IMR-90 (cell line): ENCODE measurements around the gene DUSP10. TPM values are rescaled to one million over a fixed set of nuclear protein-coding genes. Genes with fewer than 3 reads are reported as not detected.

ENCODE experiments used
- ATAC-seq: fragments of 200-7000 bp; cut with Tn5 transposase; 2 replicates; pipeline ENCODE4 v1.9.1; 2020; ENCODE audit warnings: low read depth, mild to moderate bottlenecking, moderate library complexity
- BruUV-seq: library from RNA; stranded (reverse); fragments of 400-500 nt; replicated peaks from 2 replicates; lab custom pipeline; 2021; lab: Mats Ljungman, UMichigan
- CTCF ChIA-PET: fragments of 300-600 bp; formaldehyde crosslinking; extraction: SDS; loops from one replicate; lab custom pipeline; 2021; ENCODE audit warnings: antibody characterized with exemption; lab: Yijun Ruan, JAX
- POLR2A ChIA-PET: fragments of 300-600 bp; sonication (Branson Sonifier 250); formaldehyde crosslinking; loops from one replicate; lab custom pipeline; 2022; ENCODE audit warnings: antibody characterized with exemption; ENCODE audit not compliant: unreplicated experiment; lab: Charles Lee
- DNase-seq: peaks from one replicate; pipeline ENCODE4 v3.0.0; 2013
- H2AFZ ChIP-seq: replicated peaks from 2 replicates; pipeline ENCODE3; 2013; ENCODE audit warnings: low read length, mild to moderate bottlenecking; ENCODE audit not compliant: poor library complexity
- H2AK5ac ChIP-seq: 2 replicates; pipeline ENCODE4 v1.6.1; 2013; ENCODE audit warnings: low read depth, low read length, inconsistent platforms
- H2AK9ac ChIP-seq: replicated peaks from 2 replicates; pipeline ENCODE3; 2013; ENCODE audit warnings: mild to moderate bottlenecking, low read depth, low read length, moderate library complexity; ENCODE audit not compliant: poor library complexity
- H2BK120ac ChIP-seq: 2 replicates; pipeline ENCODE4 v1.6.1; 2013; ENCODE audit warnings: low read depth, low read length, inconsistent platforms
- H2BK15ac ChIP-seq: 3 replicates; pipeline ENCODE4 v1.6.1; 2013; ENCODE audit warnings: low read depth, low read length, inconsistent platforms
- H2BK20ac ChIP-seq: 2 replicates; pipeline ENCODE4 v1.6.1; 2013; ENCODE audit warnings: low read depth, mild to moderate bottlenecking, inconsistent platforms, low read length, moderate library complexity
- H2BK5ac ChIP-seq: 2 replicates; pipeline ENCODE4 v1.6.1; 2013; ENCODE audit warnings: mild to moderate bottlenecking, low read depth, low read length, inconsistent platforms; ENCODE audit not compliant: poor library complexity, severe bottlenecking
- H3K14ac ChIP-seq: replicated peaks from 2 replicates; pipeline ENCODE4 v1.6.1; 2013; ENCODE audit warnings: low read depth, low read length, inconsistent platforms
- H3K18ac ChIP-seq: 2 replicates; pipeline ENCODE4 v1.6.1; 2013; ENCODE audit warnings: low read depth, low read length, control low read depth
- H3K23ac ChIP-seq: 2 replicates; pipeline ENCODE4 v1.6.1; 2013; ENCODE audit warnings: low read depth, low read length, inconsistent platforms
- H3K27ac ChIP-seq: 2 replicates; pipeline ENCODE4 v1.5.1; 2013; ENCODE audit warnings: mild to moderate bottlenecking, control low read depth, low read length; ENCODE audit not compliant: insufficient read depth
- H3K27me3 ChIP-seq: 2 replicates; pipeline ENCODE4 v1.6.1; 2013; ENCODE audit warnings: low read length; ENCODE audit not compliant: control insufficient read depth, insufficient read depth
- H3K36me3 ChIP-seq: 2 replicates; pipeline ENCODE4 v1.6.1; 2013; ENCODE audit warnings: low read length, mixed read lengths; ENCODE audit not compliant: control insufficient read depth, insufficient read depth
- H3K4ac ChIP-seq: 2 replicates; pipeline ENCODE4 v1.6.1; 2013; ENCODE audit warnings: low read depth, low read length, inconsistent platforms
- H3K4me1 ChIP-seq: 2 replicates; pipeline ENCODE4 v1.6.1; 2013; ENCODE audit warnings: low read length, mixed read lengths; ENCODE audit not compliant: control insufficient read depth, insufficient read depth
- H3K4me2 ChIP-seq: 2 replicates; pipeline ENCODE4 v1.6.1; 2013; ENCODE audit warnings: low read depth, mild to moderate bottlenecking, control low read depth, low read length, moderate library complexity
- H3K4me3 ChIP-seq: 2 replicates; pipeline ENCODE4 v1.5.1; 2013; ENCODE audit warnings: low read depth, mild to moderate bottlenecking, control low read depth, low read length, moderate library complexity; ENCODE audit not compliant: insufficient read depth
- H3K56ac ChIP-seq: 2 replicates; pipeline ENCODE4 v1.6.1; 2013; ENCODE audit warnings: low read length, inconsistent platforms; ENCODE audit not compliant: insufficient read depth; ENCODE audit errors: extremely low read depth
- H3K79me1 ChIP-seq, 2 experiments: 2 replicates each; pipeline ENCODE4 v1.6.1; 2013; ENCODE audit warnings: low read length in 2 of 2, inconsistent platforms in 1 of 2, low read depth in 1 of 2
- H3K9ac ChIP-seq: 2 replicates; pipeline ENCODE4 v1.6.1; 2013; ENCODE audit warnings: low read depth, low read length, control low read depth
- H3K9me1 ChIP-seq: 2 replicates; pipeline ENCODE4 v1.6.1; 2013; ENCODE audit warnings: low read length, inconsistent platforms; ENCODE audit not compliant: insufficient read depth
- H3K9me3 ChIP-seq: 2 replicates; pipeline ENCODE4 v1.6.1; 2013; ENCODE audit warnings: low read length; ENCODE audit not compliant: control insufficient read depth, insufficient read depth
- H4K20me1 ChIP-seq: 2 replicates; pipeline ENCODE4 v1.6.1; 2013; ENCODE audit warnings: low read length, inconsistent platforms; ENCODE audit not compliant: insufficient read depth
- H4K5ac ChIP-seq: 2 replicates; pipeline ENCODE4 v1.6.1; 2013; ENCODE audit warnings: mild to moderate bottlenecking, low read depth, low read length, control low read depth
- H4K8ac ChIP-seq, 2 experiments: 2 replicates each; pipeline ENCODE4 v1.6.1; 2013; ENCODE audit warnings: low read depth in 2 of 2, low read length in 2 of 2, control low read depth in 1 of 2, inconsistent platforms in 1 of 2
- H4K91ac ChIP-seq: 2 replicates; pipeline ENCODE4 v1.6.1; 2013; ENCODE audit warnings: low read depth, low read length, inconsistent platforms; ENCODE audit not compliant: insufficient read depth
- CHD1 ChIP-seq: IDR thresholded peaks from 2 replicates; pipeline ENCODE4 v1.6.1; 2012; ENCODE audit warnings: low read depth, low read length, improper control_type of control experiment
- FOS ChIP-seq: fragments of 150-350 bp; IDR thresholded peaks from 2 replicates; pipeline ENCODE4 v1.6.1; 2016; ENCODE audit warnings: low read depth, low read length
- MAFK ChIP-seq: IDR thresholded peaks from 2 replicates; pipeline ENCODE4 v1.6.1; 2012; ENCODE audit warnings: low read depth, low read length, improper control_type of control experiment
- MXI1 ChIP-seq: IDR thresholded peaks from 2 replicates; pipeline ENCODE4 v1.6.1; 2012; ENCODE audit warnings: low read depth, mild to moderate bottlenecking, low read length, moderate library complexity, borderline replicate concordance
- RAD21 ChIP-seq: IDR thresholded peaks from 2 replicates; pipeline ENCODE4 v1.6.1; 2012; ENCODE audit warnings: low read length, improper control_type of control experiment
- RFX5 ChIP-seq: IDR thresholded peaks from 2 replicates; pipeline ENCODE4 v1.8.0; 2012; ENCODE audit warnings: low read depth, mild to moderate bottlenecking, low read length, moderate library complexity
- WGBS, 2 experiments: methylation state at CpG; one replicate each; pipeline versions ENCODE4 v1.1.5 to v1.1.7; 2013; ENCODE audit warnings: missing lambda C conversion rate in 2 of 2; ENCODE audit not compliant: insufficient read length in 1 of 2; ENCODE audit errors: extremely low coverage in 2 of 2; 5-methylcytosine and 5-hydroxymethylcytosine counted together
- dilution Hi-C: fragments of 300-500 bp; cut with HindIII; formaldehyde crosslinking; loops from one replicate; pipeline ENCODE4 v1.14.3; 2018; ENCODE audit warnings: low sequenced_read_pairs; ENCODE audit not compliant: unreplicated experiment
- in situ Hi-C: fragments of 300-500 bp; cut with MboI; formaldehyde crosslinking; loops from 3 replicates; pipeline ENCODE4 v1.14.3; 2019; ENCODE audit warnings: low sequenced_read_pairs, inconsistent platforms, mixed read lengths
- intact Hi-C: fragments of 100-400 bp; cut with micrococcal nuclease; formaldehyde crosslinking; loops from 2 replicates; pipeline ENCODE4 v1.10.0; 2022
- polyA plus RNA-seq, 3 experiments: library from polyadenylated mRNA; depleted of rRNA; stranded (reverse); fragments of >200 nt; gene quantifications; 2 replicates each; pipeline ENCODE4 v1.2.3, GENCODE V29; 2012; ENCODE audit warnings: low replicate concordance in 1 of 3
- total RNA-seq: library from RNA; depleted of rRNA; stranded (reverse); fragments of >200 nt; gene quantifications from 2 replicates; pipeline ENCODE4 v1.2.3, GENCODE V29; 2012
- TF ChIP-seq, protein P1 (sequence below): fragments of 150-350 bp; IDR thresholded peaks from 2 replicates; pipeline ENCODE4 v1.6.1; 2017; ENCODE audit warnings: mild to moderate bottlenecking, antibody characterized with exemption, low read length, low read depth

DUSP10 gene
- total and polyA plus RNA-seq, 2 of the 4 experiments (the other 2 are of a cell fraction) = 41.7 to 59.1 TPM

DNA sequence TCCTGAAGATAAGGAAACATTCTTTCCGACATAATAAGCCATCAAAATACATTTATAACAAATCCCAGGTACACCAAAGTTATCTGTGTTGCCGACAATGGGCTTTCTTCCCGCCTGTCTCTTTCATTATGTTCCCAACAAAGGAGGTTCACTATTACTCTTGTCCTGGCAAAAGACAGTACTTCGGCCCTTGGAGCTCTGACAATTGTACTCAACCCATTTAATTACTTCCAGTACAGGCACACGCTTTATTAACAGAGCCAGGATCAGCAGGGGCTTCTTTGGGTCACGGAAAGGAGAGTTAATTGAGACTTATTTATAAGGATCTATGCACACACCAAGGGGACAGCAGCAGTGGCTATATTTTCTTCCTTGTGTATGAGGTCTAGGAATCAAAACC is 46.6 kb upstream of the DUSP10 start:
- Histone ChIP-seq H2BK20ac (no peak overlapping the region), H2AFZ (no peak overlapping the region), H3K9me3 (no peaks in the 10 kb centered on the region), H3K4me3 (no peak overlapping the region), H4K91ac (no peak overlapping the region), H3K27me3 (no peaks in the 10 kb centered on the region), H3K27ac (no peak overlapping the region), H2BK15ac (no peak overlapping the region), H2BK120ac (no peak overlapping the region), H2AK9ac (no peak overlapping the region), H3K4me2 (no peak overlapping the region), H3K56ac (no peak overlapping the region), H2AK5ac (no peak overlapping the region), H3K79me1 (no peaks in the 10 kb centered on the region), H3K23ac (no peak overlapping the region), H3K18ac (no peak overlapping the region), H4K8ac (no peak overlapping the region), H2BK5ac (no peak overlapping the region), H3K14ac (no peak overlapping the region), H3K4ac (no peak overlapping the region), H3K36me3 (no peaks in the 10 kb centered on the region), H4K20me1 (no peaks in the 10 kb centered on the region), H3K9ac (no peak overlapping the region), H4K5ac (no peak overlapping the region), H3K9me1 (no peaks in the 10 kb centered on the region), H3K4me1 (no peaks in the 10 kb centered on the region; the same call in 1 of the 2 replicates)
- intact Hi-C loops (no loop called here), in situ Hi-C loops (no loop called here), dilution Hi-C loops (no loop called here)
- TF ChIP-seq CHD1 (no peak), RAD21 (no peak), RFX5 (no peak), MXI1 (no peak), MAFK (no peak), FOS (no peak)
- TF ChIP-seq, protein P1, sequence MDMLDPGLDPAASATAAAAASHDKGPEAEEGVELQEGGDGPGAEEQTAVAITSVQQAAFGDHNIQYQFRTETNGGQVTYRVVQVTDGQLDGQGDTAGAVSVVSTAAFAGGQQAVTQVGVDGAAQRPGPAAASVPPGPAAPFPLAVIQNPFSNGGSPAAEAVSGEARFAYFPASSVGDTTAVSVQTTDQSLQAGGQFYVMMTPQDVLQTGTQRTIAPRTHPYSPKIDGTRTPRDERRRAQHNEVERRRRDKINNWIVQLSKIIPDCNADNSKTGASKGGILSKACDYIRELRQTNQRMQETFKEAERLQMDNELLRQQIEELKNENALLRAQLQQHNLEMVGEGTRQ = no peak
- WGBS, 2 experiments = no CpG with 5 or more reads among the region's 6 CpGs
- BruUV-seq = no TSS peak
- ChIA-PET POLR2A (no interaction called here), CTCF (no interaction called here)
- ATAC-seq = no peak
- DNase-seq = no peak
